Prostate gland (tissue), 2 donors: ENCODE measurements around the gene TNIP2.

ENCODE experiments used
- CTCF ChIP-seq, 4 experiments: fragments of 200-600 bp in 2 of 4; fragments of 450-650 bp in 2 of 4; sonication (generic) in 2 of 4; IDR thresholded peaks; 1 replicate in 3 of 4; 2 replicates in 1 of 4; pipeline ENCODE4 v1.5.1; 2016 to 2019; ENCODE audit warnings: antibody characterized with exemption in 4 of 4, mild to moderate bottlenecking in 2 of 4, moderate library complexity in 2 of 4
- POLR2A ChIP-seq: fragments of 450-650 bp; IDR thresholded peaks from one replicate; pipeline ENCODE4 v1.6.1; 2016; ENCODE audit warnings: antibody characterized with exemption, mild to moderate bottlenecking
- POLR2AphosphoS5 ChIP-seq: sonication (generic); formaldehyde crosslinking; IDR thresholded peaks from one replicate; pipeline ENCODE4 v1.6.1; 2017; ENCODE audit warnings: antibody characterized with exemption

- TF ChIP-seq CTCF (IDR thresholded peaks at IDR 0.05) (peak in 1 of 4 experiments; percentile 11), POLR2AphosphoS5 (no peak), POLR2A (peak; percentile 46)
Observed at GRCh38 chr4:2792711-2793585, 36.8 kb upstream of the TNIP2 start, which contains the start of gene SH3BP2.
